T-cell (primary cell): ENCODE measurements around the gene ADCY1. TPM values are rescaled to one million over a fixed set of nuclear protein-coding genes. Genes with fewer than 3 reads are reported as not detected.

ENCODE experiments used
- ATAC-seq, 4 experiments: fragments of 200-7000 bp in 3 of 4; fragments of 150-1000 bp in 1 of 4; cut with Tn5 transposase; replicated peaks in 1 of 4; 1 replicate in 3 of 4; 2 replicates in 1 of 4; pipeline ENCODE4 v1.10.0; 2021; ENCODE audit warnings: moderate library complexity in 3 of 4, mild to moderate bottlenecking in 2 of 4, moderate number of reproducible peaks in 1 of 4
- CTCF ChIA-PET, 2 donors: fragments of 300-600 bp; sonication (Branson Sonifier 250); formaldehyde crosslinking; loops; one replicate each; lab custom pipeline; 2022; ENCODE audit warnings: antibody characterized with exemption in 2 of 2; lab: Charles Lee
- POLR2A ChIA-PET, 2 donors: fragments of 300-600 bp; sonication (Branson Sonifier 250); formaldehyde crosslinking; loops; one replicate each; lab custom pipeline; 2022; ENCODE audit warnings: antibody characterized with exemption in 2 of 2; lab: Charles Lee
- DNase-seq, 35 experiments: peaks; one replicate each; pipeline versions ENCODE4 v3.0.0 to v3.0.0-alpha.2; 2013 to 2023
- H3K27ac ChIP-seq: one replicate; pipeline ENCODE4 v1.5.1; 2013; ENCODE audit warnings: low read length
- H3K27me3 ChIP-seq, 2 experiments: replicated peaks in 1 of 2; 1 replicate in 1 of 2; 2 replicates in 1 of 2; pipeline versions ENCODE4 v1.6.1 to v1.7.0; 2013; ENCODE audit warnings: low read length in 1 of 2, mixed read lengths in 1 of 2; ENCODE audit not compliant: control insufficient read depth in 2 of 2, insufficient read depth in 2 of 2; ENCODE audit errors: extremely low read depth in 1 of 2
- H3K36me3 ChIP-seq, 2 donors: 1 replicate in 1 of 2; 2 replicates in 1 of 2; pipeline versions ENCODE4 v1.6.1 to v1.7.0; 2013; ENCODE audit warnings: low read length in 1 of 2; ENCODE audit not compliant: control insufficient read depth in 2 of 2, insufficient read depth in 1 of 2; ENCODE audit errors: extremely low read depth in 1 of 2
- H3K4me1 ChIP-seq, 2 experiments: 1 replicate in 1 of 2; 2 replicates in 1 of 2; pipeline versions ENCODE4 v1.6.1 to v1.7.0; 2013; ENCODE audit warnings: low read length in 2 of 2, mixed read lengths in 1 of 2; ENCODE audit not compliant: insufficient read depth in 2 of 2, control insufficient read depth in 1 of 2; ENCODE audit errors: extremely low read depth in 1 of 2
- H3K4me3 ChIP-seq, 2 donors: 1 replicate in 1 of 2; 2 replicates in 1 of 2; pipeline versions ENCODE4 v1.5.1 to v1.7.0; 2013; ENCODE audit warnings: mild to moderate bottlenecking in 2 of 2, low read length in 1 of 2, moderate library complexity in 1 of 2; ENCODE audit not compliant: control insufficient read depth in 1 of 2; ENCODE audit errors: extremely low read depth in 1 of 2
- H3K9me3 ChIP-seq: 2 replicates; pipeline ENCODE4 v1.7.0; 2013
- H3K27ac Mint-ChIP-seq, 2 donors: one replicate each; pipeline ENCODE4 v1.8.0; 2020 to 2021; ENCODE audit warnings: mild to moderate bottlenecking in 2 of 2, mixed read lengths in 2 of 2
- H3K27me3 Mint-ChIP-seq, 2 donors: one replicate each; pipeline ENCODE4 v1.8.0; 2021 to 2022; ENCODE audit warnings: mixed read lengths in 2 of 2
- H3K36me3 Mint-ChIP-seq: one replicate; pipeline ENCODE4 v1.8.0; 2021; ENCODE audit warnings: mixed read lengths
- H3K4me1 Mint-ChIP-seq, 3 donors: one replicate each; pipeline ENCODE4 v1.8.0; 2020 to 2022; ENCODE audit warnings: mixed read lengths in 3 of 3, mild to moderate bottlenecking in 1 of 3
- H3K4me3 Mint-ChIP-seq, 3 donors: one replicate each; pipeline ENCODE4 v1.8.0; 2020 to 2022; ENCODE audit warnings: mild to moderate bottlenecking in 3 of 3, mixed read lengths in 3 of 3, moderate library complexity in 3 of 3
- H3K9me3 Mint-ChIP-seq, 3 donors: one replicate each; pipeline ENCODE4 v1.8.0; 2020 to 2022; ENCODE audit warnings: mixed read lengths in 3 of 3
- WGBS: methylation state at CpG from one replicate; pipeline ENCODE4 v1.1.5; 2013; ENCODE audit warnings: missing lambda C conversion rate; ENCODE audit not compliant: insufficient coverage; 5-methylcytosine and 5-hydroxymethylcytosine counted together
- total RNA-seq, 35 experiments: library from RNA in 6 of 35; stranded (reverse) in 6 of 35; fragments of 120-200 nt in 1 of 35; gene quantifications; one replicate each; pipeline versions ENCODE4 v1.2.1 to v1.2.4 and lab custom pipeline; 2013 to 2026

Gene ADCY1
- total RNA-seq, 5 donors from 2014 or later (not counting 1 experiment from before 2014, with no cell fraction given) = 0.03 to 0.44 (median 0.05) TPM

GRCh38 chr7:45574669-45575500, 717 bp downstream of the ADCY1 start:
- peaks cover 4 to 37% of the 10 kb centered on the region in 2 experiments for H3K27me3 ChIP-seq
- Mint-ChIP-seq H3K27me3 (peaks cover 30 to 52% of the 10 kb centered on the region in 2 donors), H3K9me3 (no peaks in the 10 kb centered on the region), H3K36me3 (no peaks in the 10 kb centered on the region), H3K4me3 (peak overlapping the region in 2 of 3 donors; percentile 25 to 29), H3K4me1 (peaks cover 0 to 12% (median 4%) of the 10 kb centered on the region in 3 donors), H3K27ac (no peak overlapping the region)
- no peak overlapping the region for H3K27ac ChIP-seq
- ATAC-seq (no peak), DNase-seq (no peak)
- H3K9me3 ChIP-seq = no peaks in the 10 kb centered on the region
- ChIA-PET POLR2A (no interaction called here), CTCF (no interaction called here)
- no peak overlapping the region for H3K4me3 ChIP-seq
- H3K4me1 ChIP-seq = peaks cover 0 to 2% of the 10 kb centered on the region in 2 experiments
- WGBS = 4% methylated on average over 68 of the region's 72 CpGs
- no peaks in the 10 kb centered on the region for H3K36me3 ChIP-seq

GRCh38 chr7:45575501-45576248, 1.5 kb downstream of the ADCY1 start:
- 19% methylated on average over 30 of the region's 36 CpGs for WGBS
- CTCF ChIA-PET = no interaction called here
- Histone ChIP-seq H3K4me1 (peaks cover 0 to 2% of the 10 kb centered on the region in 2 experiments), H3K27ac (no peak overlapping the region), H3K27me3 (peaks cover 4 to 37% of the 10 kb centered on the region in 2 experiments), H3K9me3 (no peaks in the 10 kb centered on the region), H3K4me3 (no peak overlapping the region), H3K36me3 (no peaks in the 10 kb centered on the region)
- no peaks in the 10 kb centered on the region for H3K9me3 Mint-ChIP-seq
- POLR2A ChIA-PET = no interaction called here
- peaks cover 30 to 49% of the 10 kb centered on the region in 2 donors for H3K27me3 Mint-ChIP-seq
- H3K27ac Mint-ChIP-seq = no peak overlapping the region
- H3K36me3 Mint-ChIP-seq = no peaks in the 10 kb centered on the region
- H3K4me1 Mint-ChIP-seq = peaks cover 0 to 12% (median 4%) of the 10 kb centered on the region in 3 donors
- peak overlapping the region in 1 of 3 donors; percentile 29 for H3K4me3 Mint-ChIP-seq
- ATAC-seq (no peak), DNase-seq (no peak)

- DNase-seq (no peak), ATAC-seq (no peak)
- H3K4me3 Mint-ChIP-seq = no peak overlapping the region
- no peak overlapping the region for H3K4me3 ChIP-seq
- H3K9me3 Mint-ChIP-seq = no peaks in the 10 kb centered on the region
- WGBS = 78% methylated on average over 7 of the region's 12 CpGs
- peaks cover 29 to 47% of the 10 kb centered on the region in 2 donors for H3K27me3 Mint-ChIP-seq
- ChIA-PET POLR2A (no interaction called here), CTCF (no interaction called here)
- no peaks in the 10 kb centered on the region for H3K9me3 ChIP-seq
- peaks cover 4 to 37% of the 10 kb centered on the region in 2 experiments for H3K27me3 ChIP-seq
- no peak overlapping the region for H3K27ac Mint-ChIP-seq
- peaks cover 0 to 12% (median 4%) of the 10 kb centered on the region in 3 donors for H3K4me1 Mint-ChIP-seq
- H3K27ac ChIP-seq = no peak overlapping the region
- H3K36me3 ChIP-seq = no peaks in the 10 kb centered on the region
- H3K4me1 ChIP-seq = peaks cover 0 to 2% of the 10 kb centered on the region in 2 experiments
- no peaks in the 10 kb centered on the region for H3K36me3 Mint-ChIP-seq
These were observed 2.2 kb downstream of the ADCY1 start for GRCh38 chr7:45576249-45576929.

GRCh38 chr7:45578022-45578421, 3.9 kb downstream of the ADCY1 start:
- no peaks in the 10 kb centered on the region for H3K36me3 ChIP-seq
- H3K4me1 ChIP-seq = peaks cover 0 to 2% of the 10 kb centered on the region in 2 experiments
- H3K27me3 ChIP-seq = peaks cover 4 to 33% of the 10 kb centered on the region in 2 experiments
- Mint-ChIP-seq H3K9me3 (no peaks in the 10 kb centered on the region), H3K27me3 (peaks cover 16 to 31% of the 10 kb centered on the region in 2 donors), H3K36me3 (no peaks in the 10 kb centered on the region), H3K4me1 (peaks cover 0 to 9% (median 4%) of the 10 kb centered on the region in 3 donors), H3K4me3 (no peak overlapping the region), H3K27ac (no peak overlapping the region)
- H3K27ac ChIP-seq = no peak overlapping the region
- H3K4me3 ChIP-seq = no peak overlapping the region
- no peaks in the 10 kb centered on the region for H3K9me3 ChIP-seq
- ChIA-PET POLR2A (interaction anchor here in 1 of 2 donors (0.6 kb wide), 1 partner anchor 23 kb away, joined by 4 read pairs; no protein-coding TSS in a partner anchor), CTCF (no interaction called here)
- ATAC-seq = no peak
- 67% methylated on average over 1 of the region's 3 CpGs for WGBS
- DNase-seq = no peak

GRCh38 chr7:45578467-45578866, 4.3 kb downstream of the ADCY1 start:
- 60% methylated on average over 1 of the region's 1 CpG for WGBS
- H3K9me3 Mint-ChIP-seq = no peaks in the 10 kb centered on the region
- H3K9me3 ChIP-seq = no peaks in the 10 kb centered on the region

GRCh38 chr7:45579391-45579801, 5.2 kb downstream of the ADCY1 start:
- no peaks in the 10 kb centered on the region for H3K9me3 ChIP-seq
- peaks cover 2 to 23% of the 10 kb centered on the region in 2 experiments for H3K27me3 ChIP-seq
- H3K9me3 Mint-ChIP-seq = no peaks in the 10 kb centered on the region
- no peak for DNase-seq
- H3K4me3 Mint-ChIP-seq = no peak overlapping the region
- H3K4me3 ChIP-seq = no peak overlapping the region
- H3K4me1 Mint-ChIP-seq = peaks cover 0 to 2% (median 0%) of the 10 kb centered on the region in 3 donors
- H3K4me1 ChIP-seq = no peaks in the 10 kb centered on the region
- no peak overlapping the region for H3K27ac ChIP-seq
- POLR2A ChIA-PET = no interaction called here
- H3K27ac Mint-ChIP-seq = no peak overlapping the region
- no peaks in the 10 kb centered on the region for H3K36me3 Mint-ChIP-seq
- peaks cover 8 to 21% of the 10 kb centered on the region in 2 donors for H3K27me3 Mint-ChIP-seq
- no peak for ATAC-seq
- whole genome bisulfite sequencing = 66% methylated on average over 4 of the region's 7 CpGs
- no peaks in the 10 kb centered on the region for H3K36me3 ChIP-seq
- CTCF ChIA-PET = no interaction called here

More at GRCh38 chr7:45578467-45578866, 4.3 kb downstream of the ADCY1 start:
- Histone ChIP-seq H3K27ac (no peak overlapping the region), H3K27me3 (peaks cover 3 to 29% of the 10 kb centered on the region in 2 experiments), H3K36me3 (no peaks in the 10 kb centered on the region), H3K4me3 (no peak overlapping the region), H3K4me1 (peaks cover 0 to 2% of the 10 kb centered on the region in 2 experiments)
- ATAC-seq (no peak), DNase-seq (no peak)
- ChIA-PET CTCF (no interaction called here), POLR2A (no interaction called here)
- Mint-ChIP-seq H3K4me1 (peaks cover 0 to 4% (median 2%) of the 10 kb centered on the region in 3 donors), H3K4me3 (no peak overlapping the region), H3K36me3 (no peaks in the 10 kb centered on the region), H3K27ac (no peak overlapping the region), H3K27me3 (peaks cover 12 to 27% of the 10 kb centered on the region in 2 donors)
